GM21576 (cell line): ENCODE measurements around the gene PEX14.

Experiments
- ATAC-seq: cut with Tn5 transposase; IDR thresholded peaks from one replicate; pipeline ENCODE4 v1.9.1; 2021; ENCODE audit warnings: mild to moderate bottlenecking, moderate library complexity; ENCODE audit not compliant: unreplicated experiment

PEX14 gene

DNA sequence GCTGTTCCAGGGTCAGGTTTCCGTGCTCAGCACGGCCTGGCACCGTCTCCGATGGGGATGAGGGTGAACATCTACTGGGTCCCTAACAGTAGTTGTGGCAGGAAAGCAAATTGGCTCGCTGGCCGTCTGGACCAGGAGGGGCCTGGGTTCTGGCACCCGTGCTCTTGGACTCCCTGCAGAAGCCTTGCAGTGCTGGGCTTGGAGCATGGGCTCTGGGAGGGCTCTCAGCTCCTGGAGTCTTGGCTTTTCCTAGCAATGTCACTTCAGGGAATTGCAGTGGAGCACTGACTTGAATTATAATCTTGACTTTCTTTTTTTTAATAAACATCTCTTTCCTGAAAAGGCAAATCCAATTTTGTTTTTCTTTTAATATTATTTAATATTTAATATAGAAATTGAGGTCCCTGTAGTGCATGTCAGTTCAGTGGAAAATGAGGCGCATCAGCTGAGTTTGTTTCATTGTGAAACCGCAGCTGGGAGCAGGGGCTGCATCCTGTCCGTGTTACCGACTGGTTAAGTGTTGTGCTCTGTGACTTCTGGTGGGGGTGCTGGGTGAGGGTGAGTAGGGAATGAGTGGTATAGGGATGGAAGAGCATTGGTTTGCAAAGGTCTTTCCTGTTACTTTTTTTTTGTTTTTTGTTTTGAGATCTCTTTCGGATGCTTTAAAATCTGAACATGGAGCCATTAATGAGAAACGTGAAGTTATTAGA lies 64.1 kb downstream of the PEX14 start:
- no peak for ATAC-seq

- no peak for ATAC-seq
Measured at GRCh38 chr1:10539411-10540043, 64.8 kb downstream of the PEX14 start.

GRCh38 chr1:10540277-10541005 lies 65.7 kb downstream of the PEX14 start:
- ATAC-seq, result no peak

- no peak for ATAC-seq
Measured at GRCh38 chr1:10541286-10541685, 66.5 kb downstream of the PEX14 start.

DNA sequence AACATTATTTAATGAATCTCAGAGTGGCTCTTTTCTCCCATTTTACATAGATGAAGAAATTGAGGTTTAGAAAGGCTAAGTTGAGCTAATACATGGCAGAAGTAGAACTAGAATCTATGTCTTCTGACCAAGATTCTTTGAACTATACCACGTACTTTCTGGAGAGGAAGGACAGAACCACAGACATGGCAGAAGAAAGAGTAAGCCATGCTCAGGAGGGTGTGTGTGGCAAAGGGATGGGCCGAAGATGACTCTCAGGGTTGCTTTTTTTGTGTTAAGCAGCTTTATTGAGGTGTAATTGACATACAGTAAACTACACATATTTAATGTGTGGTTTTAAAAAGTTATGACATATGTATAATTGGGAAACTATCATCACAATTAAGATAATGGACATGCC lies 69.5 kb downstream of the PEX14 start:
- ATAC-seq, result no peak

DNA sequence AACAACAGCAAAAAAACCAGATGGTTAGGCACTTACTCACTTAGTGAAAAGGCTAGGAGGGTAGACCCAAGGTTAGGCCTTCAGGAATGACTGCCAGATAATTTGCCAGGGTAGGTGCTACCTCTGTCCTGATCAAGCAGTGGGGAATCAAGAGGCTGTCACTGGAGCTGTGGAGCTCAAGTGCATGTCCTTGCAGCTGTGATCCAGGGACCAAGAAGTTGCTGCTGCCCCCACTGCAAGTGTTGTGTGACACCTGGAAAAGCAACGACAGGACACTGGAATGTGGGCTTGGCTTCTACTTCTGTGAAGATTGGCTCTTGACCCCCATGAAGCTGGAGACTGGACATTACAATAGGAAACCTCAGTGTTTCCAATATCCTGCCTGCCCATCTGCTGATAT lies 72.1 kb downstream of the PEX14 start:
- no peak for ATAC-seq

- ATAC-seq, result no peak
Measured at GRCh38 chr1:10549904-10550664, 75.3 kb downstream of the PEX14 start.

DNA sequence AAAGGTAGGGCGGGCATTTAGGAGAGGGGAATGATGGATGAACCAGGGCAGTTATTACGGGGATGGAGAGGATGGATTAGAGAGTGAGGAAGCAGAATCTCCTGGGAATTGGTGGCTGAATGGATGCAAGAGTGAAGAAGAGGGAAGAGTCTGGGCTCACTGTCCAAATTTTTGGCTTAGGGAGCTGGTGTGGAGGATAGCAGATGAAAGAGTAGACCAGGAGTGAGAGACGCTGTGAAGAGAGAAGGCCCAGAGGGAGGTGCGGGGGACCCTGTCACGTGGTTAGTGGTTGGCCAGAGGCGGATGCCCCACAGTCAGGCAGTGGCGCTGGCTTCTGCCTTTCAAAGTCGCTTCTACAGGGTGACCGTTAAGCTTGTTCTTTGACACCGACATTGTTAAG lies 78.4 kb downstream of the PEX14 start:
- no peak for ATAC-seq

GRCh38 chr1:10555635-10556429 lies 81.1 kb downstream of the PEX14 start:
- no peak for ATAC-seq

GRCh38 chr1:10556430-10557005 lies 81.8 kb downstream of the PEX14 start:
- ATAC-seq, result no peak

DNA sequence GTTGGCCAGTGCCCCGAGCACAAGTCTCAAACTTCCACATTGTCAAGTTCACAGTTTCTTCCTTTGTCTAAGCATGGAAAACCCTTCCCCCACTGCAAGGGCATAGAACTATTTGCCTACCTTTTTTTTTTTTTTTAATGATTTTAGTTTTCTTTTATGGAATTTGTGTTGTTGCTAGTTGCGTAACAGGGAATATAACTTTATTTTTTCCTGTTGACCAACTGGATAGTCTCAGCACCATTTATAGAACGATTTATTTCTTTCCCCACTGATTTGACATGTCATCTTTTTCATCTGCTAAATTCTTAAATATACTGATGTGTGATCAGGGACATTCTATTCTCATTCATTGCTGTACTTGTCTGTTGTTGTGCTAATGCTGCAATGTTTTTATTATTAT lies 83.0 kb downstream of the PEX14 start:
- ATAC-seq, result no peak

GRCh38 chr1:10559386-10559785 lies 84.6 kb downstream of the PEX14 start:
- ATAC-seq, result no peak

- no peak for ATAC-seq
Measured at GRCh38 chr1:10561497-10561896, 86.7 kb downstream of the PEX14 start.

- no peak for ATAC-seq
Measured at GRCh38 chr1:10561955-10562354, 87.2 kb downstream of the PEX14 start.

- ATAC-seq, result no peak
Measured at GRCh38 chr1:10564063-10564462, 89.3 kb downstream of the PEX14 start.

DNA sequence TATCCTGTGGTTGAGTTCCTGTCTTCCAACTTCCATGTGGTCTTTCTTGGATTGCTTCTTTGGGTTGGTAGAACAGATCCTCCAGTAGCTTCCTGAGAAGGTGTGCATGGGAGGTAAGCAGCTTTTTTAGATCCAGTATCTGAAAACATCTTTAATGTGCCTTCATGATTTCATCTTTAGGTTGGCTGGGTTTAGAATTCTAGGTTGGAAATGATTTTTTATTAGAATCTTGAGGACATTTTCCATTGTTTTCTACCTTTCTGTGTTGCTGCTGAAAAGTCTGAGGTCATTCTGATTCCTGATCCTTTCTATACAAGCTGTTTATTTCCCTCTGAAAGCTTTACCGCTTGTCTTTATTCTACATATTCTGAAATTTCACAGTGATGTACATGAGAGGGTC lies 94.8 kb downstream of the PEX14 start:
- ATAC-seq, result no peak

- no peak for ATAC-seq
Measured at GRCh38 chr1:10575616-10576015, 100.9 kb downstream of the PEX14 start.

GRCh38 chr1:10578070-10578469 lies 103.3 kb downstream of the PEX14 start:
- ATAC-seq, result no peak

DNA sequence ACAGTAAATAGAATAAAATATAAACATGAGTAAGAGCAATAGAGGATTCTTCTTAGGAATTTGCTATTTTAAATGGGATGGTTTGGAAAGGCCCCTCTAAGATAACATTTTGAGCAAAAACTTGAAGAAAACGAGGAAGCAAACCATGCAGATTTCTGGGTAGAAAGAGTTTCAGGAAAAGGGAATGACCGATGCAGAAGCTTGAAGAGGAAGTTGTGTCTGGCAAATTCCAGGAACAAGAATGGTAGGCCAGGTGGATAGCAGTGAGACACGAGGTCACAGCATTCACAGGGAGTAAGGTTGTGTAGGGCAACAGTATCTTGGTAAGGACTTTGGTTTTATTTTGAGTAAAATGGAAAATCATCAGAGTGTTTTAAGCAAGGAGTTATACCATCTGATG lies 108.9 kb downstream of the PEX14 start:
- ATAC-seq, result no peak

DNA sequence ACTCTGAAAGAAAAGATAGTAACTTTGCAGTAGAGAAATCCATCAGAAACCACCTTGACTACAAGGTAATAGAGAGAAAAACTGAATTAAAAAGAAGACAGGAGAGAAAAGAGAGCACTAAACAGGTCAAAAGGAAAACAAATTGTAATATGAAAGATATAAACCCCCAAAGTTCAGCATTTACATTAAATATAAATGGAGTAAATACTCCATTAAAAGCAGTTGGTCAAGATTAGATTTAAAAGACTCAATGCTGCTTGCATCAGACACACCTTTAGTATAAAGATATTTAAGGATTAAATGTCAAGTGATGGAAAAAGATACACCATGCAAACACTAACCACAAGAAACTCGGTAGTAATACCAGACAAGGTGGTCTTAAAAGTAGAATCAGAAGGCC lies 110.5 kb downstream of the PEX14 start:
- no peak for ATAC-seq
